NCI-H146 (cell line): ENCODE measurements around the gene CUX1.
"Not testable (repeated sequence)": the region's sequence is repeated elsewhere in the genome, so short reads cannot be mapped to it uniquely, and the experiment has no call there.

Experiments
- DNase-seq: peaks from one replicate; lab custom pipeline; 2025; lab: John Stamatoyannopoulos, UW

Gene CUX1

DNA sequence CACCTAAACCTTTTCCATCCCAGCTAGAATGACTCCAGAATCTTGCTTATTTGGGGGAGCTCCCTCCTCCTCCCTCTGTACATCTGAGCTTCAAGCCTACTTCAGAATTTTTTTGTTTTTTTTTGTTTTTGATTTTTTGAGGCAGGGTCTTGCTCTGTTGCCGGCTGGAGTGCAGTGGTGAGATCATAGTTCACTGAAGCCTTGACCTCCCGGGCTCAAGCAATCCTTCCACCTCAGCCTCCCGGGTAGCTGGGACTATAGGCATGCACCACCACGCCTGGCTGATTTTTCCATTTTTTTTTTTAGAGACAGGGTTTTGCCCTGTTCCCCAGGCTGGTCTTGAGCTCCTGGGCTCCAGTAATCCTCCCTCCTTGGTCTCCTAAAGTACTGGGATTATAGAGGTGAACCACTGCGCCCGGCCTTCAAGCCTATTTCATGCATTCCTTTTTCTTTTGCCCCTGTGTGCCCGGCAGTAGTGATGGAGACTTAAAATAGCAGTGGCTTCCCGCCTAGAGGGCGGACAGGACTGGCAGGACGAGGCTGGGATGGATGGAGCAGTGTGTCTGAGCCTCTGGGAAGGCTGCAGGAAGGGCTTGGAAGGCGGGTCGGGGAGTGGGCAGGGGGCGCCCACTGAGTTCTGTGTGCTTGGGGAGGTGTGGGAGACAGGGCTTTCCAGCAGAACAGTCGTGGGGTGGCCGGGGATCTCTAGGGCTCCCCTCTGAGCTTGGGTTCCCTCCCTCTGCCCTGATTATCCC is 8.8 kb downstream of the CUX1 start:
- DNase-seq = no peak

DNA sequence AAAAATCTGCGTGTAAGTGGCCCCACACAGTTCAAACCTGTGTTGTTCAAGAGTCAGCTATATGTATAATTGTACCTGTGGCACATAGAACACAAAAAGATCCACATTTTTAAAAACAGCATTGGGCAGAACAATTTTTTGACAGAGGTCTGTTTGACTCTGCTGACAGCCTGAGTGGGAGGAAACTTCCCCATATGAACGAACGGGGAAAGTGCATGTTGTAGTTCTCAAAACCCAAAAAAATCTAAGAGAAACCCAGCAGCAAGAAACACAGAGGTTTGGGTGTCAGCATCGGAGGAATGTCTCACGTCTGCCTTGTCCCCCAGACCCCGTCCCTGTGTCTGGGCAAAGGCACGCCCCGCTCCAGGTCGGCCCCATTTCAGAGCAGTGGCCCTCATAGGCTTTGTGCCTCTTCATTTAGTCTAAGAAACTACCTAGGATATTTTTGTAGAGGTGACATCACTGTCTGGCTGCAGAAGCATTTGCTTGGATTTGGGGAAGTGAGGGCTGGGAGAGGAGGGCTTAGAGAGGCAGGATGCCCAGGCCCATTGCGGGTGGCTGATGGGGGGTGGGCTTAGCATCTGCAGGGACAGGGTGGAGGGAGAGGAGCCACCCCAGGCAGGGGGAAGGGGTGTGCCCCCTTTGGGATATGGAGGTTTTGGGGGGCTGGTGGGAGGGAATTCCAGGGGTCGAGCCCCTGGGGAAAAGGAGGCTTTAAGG is 11.0 kb downstream of the CUX1 start:
- no peak for DNase-seq

DNA sequence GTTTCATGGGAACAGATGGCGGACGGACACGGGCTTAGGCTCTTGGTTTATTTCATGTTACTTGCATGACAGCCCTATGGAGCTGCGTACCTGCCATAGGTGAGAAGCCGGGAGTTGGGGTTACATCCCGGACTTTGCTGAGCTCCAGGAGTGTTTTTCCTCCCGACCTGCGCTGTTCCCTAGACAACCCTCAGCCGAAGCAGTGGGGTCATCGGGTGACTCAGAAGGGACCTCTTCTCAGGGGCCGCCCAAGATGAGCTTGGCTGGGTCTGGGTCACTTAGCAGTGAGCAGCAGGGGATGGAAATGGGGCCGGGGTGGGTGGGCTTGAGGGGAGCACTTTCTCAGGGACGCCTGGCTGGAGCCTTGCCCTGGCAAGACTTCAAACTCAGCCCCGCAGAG is 11.9 kb downstream of the CUX1 start:
- DNase-seq = no peak

DNA sequence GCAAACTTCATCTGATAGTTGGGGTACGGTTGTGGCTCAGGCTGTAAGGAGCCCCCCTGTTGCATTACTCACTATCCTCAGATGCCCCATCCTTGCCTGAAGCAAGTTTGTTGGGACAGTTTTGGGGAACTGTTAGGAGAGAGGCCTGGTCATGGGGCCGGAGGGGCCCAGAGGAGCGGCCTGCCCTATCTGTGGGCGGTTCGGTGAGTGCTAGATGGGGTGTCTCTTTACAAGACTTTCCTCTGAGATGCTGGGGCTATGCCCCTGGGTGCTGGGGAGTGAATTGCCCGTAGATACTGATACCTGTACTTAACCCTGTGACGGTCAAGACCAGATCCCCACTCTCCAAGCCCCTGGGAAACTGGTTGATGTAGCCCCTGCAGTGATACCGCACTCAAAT is 12.4 kb downstream of the CUX1 start:
- DNase-seq = no peak

DNA sequence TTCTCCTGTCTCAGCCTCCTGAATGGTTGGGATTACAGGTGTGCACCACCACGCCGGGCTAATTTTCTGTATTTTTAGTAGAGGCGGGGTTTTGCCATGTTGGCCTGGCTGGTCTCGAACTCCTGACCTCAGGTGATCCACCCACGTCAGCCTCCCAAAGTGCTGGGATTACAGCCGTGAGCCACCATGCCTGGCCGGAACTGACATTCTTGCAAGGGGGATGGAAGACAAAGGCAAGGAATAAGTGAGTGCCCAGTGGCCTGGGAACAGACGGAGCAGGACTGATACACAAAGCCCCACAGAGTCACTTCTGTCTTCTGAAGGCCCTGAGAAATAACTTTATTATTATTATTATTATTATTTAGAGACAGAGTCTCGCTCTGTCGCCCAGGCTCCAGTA is 14.0 kb downstream of the CUX1 start:
- not testable (repeated sequence) for DNase-seq

DNA sequence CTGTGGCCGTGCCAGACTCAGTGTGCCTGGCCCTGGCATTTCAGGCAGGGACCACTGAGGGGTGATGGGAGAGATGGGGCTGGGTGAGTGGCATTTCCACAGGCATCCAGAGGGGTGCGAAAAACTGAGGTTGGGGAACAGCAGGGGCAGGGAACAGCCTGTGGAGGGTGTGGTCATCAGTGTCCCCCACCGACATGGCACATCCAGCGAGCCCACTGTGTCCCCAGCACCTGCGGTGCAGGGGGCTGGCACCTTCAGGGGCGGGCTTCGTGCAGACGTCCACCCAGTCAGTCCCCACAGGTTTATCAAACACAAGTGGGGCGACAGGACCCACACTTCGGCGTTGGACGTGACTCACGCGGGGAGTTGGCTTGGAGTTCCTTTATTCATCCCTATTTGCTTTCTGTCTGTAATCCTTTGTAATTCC is 14.8 kb downstream of the CUX1 start:
- DNase-seq = no peak

DNA sequence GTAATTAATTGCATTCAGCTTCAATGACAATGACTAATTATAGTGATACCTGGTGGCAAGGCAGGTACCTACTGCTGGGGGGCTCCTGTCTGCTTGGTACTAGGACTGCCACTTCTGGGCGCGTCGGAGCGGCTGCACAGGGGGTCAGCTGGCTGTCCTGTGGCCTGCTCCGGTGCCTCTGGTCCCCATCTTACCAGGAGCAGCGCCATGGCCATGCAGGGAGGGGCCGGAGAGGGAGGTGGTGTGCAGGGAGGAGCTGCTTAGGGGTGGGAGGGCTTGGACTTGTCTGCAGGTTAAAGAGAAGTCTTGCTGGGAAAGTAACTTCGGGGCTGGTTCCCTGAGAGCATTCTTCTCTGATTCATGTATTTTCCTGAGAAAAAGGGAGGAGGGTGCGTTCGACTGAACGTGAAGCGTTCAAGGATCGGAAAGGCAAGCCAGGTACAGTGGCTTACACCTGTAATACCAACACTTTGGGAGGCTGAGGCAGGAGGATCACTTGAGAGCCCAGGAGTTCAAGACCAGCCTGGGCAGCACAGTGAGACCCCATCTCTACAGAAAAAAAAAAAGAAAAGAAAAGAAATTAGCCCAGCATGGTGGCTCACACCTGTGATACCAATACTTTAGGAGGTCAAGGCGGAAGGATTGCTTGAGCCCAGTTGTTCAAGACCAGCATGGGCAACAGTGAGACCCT is 15.4 kb downstream of the CUX1 start:
- DNase-seq = peak; percentile 15

DNA sequence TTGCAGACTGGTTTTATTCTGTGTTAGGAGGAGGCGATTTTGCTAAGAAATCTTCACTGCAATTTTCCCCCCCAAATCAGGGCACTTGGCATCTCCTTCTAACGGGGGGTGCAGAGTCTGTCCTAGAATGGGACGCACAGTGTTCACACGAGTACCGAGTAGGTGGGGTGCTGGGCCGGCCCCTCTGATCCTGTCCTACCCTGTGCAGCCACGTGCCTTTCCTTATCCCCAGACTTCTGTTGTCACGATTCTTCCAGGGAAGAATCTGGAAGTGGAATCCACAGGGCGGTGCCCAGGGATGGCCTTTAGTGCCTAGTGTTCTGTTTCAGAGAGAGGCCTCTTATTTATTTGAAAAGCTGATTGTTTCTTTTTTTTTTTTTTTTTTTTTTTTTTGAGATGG is 16.4 kb downstream of the CUX1 start:
- DNase-seq = no peak

DNA sequence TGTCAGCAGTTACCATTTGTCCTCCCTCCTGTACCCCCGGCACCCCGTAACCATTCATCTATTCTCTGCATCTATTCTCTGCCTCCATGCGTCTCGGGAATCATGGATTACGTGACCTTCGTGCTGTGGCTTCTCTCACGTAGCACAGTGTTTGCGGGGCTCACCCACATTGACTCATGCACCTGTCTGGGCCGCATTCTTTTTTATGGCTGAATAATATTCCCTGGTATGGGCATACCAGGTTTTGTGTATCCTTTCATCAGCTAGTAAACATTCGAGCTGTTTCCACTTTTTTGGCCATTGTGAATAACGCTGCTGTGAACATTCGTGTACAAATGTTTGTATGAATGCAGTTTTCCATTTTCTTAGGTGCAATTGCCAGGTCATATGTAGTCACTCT is 17.7 kb downstream of the CUX1 start:
- DNase-seq = no peak

DNA sequence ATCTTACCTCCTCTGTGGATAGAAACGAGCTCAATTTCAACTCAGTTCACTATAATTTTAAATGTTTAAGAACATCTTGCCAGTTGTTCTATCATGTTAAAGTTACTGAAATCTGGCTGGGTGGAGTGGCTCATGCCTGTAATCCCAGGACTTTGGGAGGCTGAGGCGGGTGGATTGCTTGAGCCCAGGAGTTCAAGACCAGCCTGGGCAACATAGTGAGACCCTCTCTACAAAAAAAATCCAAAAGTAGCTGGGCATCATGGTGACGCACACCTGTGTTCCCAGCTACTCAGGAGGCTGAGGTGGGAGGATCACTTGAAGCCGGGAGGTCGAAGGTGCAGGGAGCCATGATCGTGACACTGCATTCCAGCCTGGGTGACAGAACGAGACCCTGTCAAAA is 20.0 kb downstream of the CUX1 start:
- not testable (repeated sequence) for DNase-seq

DNA sequence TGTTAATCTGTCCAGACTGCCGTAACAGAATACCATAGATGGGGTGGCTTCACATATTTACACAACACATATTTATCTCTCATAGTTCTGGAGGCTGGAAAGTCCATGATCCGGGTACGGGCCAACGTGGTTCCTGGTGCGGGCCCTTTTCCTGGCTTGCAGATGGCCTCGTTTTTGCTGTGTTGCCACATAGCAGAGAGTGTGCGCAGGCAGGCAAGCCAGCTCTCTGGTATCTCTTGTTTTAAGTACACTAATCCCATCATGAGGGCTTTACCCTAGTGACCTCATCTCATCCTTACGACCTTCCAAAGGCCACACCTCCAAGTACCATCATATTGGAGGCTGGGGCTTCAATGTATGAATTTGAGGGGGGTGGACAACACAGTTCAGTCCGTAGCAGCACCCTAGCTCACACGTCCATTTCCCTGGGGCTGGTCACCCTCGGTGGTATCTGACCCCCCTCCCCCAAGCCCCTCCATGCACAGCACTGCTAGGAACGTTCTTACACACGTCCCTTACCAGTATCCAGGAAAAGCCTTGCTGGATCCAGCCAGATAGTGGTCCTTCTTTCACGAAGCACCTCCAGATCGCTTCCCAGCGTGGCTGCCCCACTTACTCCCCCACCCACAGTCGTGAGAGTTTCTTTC is 21.5 kb downstream of the CUX1 start:
- no peak for DNase-seq

DNA sequence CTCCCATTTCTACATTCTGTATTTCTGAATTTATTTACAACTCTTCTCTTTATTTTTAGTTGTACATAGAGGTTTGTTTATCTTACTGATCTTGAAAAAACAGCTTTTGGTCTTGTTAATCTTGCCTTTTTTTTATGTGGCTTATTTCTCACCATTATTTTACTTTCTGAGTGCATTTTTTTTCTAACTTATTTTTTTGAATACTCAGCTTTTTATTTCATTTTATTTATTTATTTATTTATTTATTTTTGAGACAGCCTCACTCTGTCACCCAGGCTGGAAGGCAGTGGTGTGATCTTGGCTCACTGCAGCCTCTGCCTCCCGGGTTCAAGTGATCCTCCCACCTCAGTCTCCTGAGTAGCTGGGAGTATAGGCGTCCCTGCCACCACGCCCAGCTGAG is 23.9 kb downstream of the CUX1 start:
- DNase-seq = no peak

DNA sequence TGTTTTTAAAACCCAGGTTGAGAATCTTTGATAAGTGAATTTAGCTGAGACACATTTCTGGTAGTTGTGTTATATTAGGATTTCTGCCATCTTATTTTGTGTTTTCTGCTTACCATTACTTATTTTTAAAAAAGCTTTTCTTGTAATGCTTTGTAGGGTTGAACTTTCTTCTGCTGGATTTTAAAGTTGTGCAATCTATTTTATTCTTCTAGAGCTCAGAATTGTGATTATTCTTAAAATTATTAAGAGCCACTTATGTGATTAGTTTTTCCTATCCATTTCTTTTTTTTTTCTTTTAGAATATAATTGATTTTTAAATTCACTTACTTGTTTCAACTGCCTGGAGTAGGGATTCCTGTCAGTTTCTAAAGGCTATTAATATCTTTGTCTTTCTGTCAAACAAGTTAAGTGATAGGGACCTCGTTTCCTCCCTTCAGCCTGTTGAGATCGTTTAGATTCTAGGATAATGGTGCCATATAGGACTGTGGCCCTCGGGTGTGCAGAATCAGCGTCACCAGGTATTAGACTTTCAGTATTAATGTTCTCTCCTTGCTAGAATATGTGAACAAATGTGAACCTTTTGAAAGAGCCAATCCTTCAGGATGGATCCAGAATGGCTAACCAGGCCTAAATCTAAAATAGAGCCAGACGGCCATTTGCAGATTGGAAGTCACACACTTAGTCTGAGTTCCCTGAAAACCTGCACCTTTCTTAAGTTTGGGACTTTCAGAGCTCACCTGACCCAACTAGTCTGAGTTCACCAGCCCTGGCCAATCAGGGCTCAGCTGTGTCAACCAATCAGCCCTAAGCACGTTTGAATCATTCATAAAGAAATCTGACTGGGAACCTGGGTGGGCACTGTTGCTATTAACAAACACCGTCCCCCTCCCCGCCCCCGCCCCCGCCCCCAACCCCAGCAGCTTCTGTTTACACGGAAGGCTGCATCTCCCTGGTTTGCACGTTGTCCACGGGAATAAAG is 26.2 kb downstream of the CUX1 start:
- DNase-seq = no peak

DNA sequence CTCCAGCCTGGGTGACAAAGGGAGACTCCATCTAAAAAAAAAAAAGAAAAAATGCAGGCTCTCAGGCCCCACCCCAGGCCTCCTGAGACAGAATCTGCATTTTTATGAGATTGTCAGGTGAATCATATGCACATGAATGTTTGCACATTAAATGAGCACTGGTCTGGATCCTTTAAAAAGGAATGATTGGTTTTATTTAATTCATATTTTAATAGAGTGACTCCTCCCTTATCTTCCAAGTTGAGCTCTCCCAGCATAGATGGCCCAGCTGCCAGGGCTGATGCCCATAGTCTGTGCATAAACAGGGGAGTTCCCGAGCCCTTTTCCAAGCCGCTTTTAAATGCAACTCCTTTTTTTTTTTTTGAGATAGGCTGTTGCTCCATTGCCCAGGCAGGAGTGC is 28.5 kb downstream of the CUX1 start:
- DNase-seq = no peak

DNA sequence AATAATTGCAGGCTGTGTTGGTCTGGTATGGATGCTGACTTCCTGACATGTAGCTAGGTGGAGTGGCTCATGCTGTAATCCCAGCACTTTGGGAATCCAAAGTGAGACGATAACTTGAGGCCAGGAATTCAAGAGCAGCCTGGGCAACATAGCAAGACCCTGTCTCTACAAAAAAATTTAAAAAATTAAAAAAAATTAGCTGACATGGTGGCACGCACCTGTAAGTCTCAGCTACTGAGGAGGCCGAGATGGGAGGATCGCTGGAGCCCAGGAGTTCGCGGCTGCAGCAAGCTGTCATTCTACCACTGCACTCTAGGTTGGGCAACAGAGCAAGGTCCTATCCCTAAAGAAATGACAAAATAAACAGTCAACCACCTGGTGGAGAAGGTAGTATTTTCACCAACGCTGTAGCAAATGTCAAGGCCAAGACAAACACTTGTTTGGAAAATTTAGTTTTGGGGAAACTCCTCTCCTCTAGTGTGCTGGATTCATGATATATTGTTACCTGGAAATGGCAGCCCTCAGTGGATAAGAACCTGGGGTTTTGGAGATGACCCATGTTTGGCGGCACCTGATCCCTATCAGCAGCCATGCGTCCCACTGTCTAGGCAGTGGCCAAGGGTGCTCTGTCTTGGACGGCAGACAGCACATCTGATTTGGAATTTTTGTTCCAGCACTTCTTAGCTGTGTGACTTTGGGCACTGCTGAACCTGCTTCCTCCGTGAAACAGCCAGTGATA is 29.5 kb downstream of the CUX1 start:
- DNase-seq = no peak

DNA sequence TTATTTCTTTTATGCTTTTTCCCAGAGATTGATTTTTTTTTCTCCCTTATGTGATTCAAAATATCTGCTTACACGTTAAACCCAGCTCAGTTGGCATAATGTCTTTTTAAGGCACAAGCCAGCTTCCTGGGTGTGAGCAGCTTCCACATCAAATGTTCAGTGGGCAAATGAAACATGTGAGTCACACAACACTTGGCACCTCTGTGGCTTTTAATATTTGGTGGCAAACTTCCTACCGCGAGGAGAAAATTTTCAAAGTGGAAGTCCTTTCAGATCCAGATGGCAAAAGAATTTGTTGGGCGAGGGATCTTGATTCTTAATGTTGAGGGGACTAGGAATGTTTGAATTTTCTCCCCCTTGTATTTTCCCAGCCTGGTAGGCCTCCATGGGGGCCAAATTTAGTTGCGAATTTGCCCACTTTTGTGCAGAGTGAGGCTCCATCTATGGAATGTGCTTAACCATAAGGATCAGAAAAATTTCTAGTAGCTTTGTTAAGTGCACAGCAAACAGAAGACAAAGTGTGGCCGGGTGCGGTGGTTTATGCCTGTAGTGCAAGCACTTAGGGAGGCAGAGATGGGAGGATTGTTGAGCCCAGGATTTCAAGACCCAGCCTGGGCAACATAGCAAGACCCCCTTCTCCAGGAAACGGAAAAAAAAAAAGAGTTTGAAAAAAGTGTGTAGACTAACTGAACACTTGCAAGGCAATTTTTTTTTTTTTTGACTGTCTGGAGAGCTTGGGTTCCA is 31.0 kb downstream of the CUX1 start:
- no peak for DNase-seq

DNA sequence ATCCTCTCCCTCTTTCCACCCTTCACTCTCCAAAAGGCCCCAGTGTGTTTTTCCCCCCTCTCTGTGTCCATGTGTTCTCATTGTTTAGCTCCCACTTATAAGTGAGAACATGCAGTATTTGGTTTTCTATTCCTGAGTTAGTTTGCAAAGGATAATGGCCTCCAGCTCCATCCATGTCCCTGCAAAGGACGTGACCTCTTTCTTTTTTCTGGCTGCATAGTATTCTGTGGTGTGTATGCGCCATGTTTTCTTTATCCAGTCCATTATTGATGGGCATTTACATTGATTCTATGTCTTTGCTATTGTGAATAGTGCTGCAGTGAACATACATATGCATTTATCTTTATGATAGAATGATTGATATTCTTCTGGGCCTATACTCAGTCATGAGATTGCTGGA is 31.9 kb downstream of the CUX1 start:
- DNase-seq = not testable (repeated sequence)

DNA sequence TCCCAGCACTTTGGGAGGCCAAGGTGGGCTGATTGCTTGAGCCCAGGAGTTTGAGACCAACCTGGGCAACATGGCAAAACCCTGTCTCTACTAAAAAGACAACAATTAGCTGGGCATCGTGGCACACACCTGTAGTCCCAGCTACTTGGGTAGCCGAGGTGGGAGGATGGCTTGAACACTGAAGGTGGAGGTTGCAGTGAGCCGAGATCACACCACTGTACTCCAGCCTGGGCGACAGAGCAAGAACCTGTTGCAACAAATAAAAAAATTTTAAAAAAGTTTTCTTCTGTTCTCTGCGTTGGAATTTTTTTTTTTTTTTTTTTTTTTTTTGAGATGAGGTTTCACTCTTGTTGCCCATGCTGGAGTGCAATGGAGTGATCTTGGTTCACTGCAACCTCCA is 34.9 kb downstream of the CUX1 start:
- DNase-seq = not testable (repeated sequence)

DNA sequence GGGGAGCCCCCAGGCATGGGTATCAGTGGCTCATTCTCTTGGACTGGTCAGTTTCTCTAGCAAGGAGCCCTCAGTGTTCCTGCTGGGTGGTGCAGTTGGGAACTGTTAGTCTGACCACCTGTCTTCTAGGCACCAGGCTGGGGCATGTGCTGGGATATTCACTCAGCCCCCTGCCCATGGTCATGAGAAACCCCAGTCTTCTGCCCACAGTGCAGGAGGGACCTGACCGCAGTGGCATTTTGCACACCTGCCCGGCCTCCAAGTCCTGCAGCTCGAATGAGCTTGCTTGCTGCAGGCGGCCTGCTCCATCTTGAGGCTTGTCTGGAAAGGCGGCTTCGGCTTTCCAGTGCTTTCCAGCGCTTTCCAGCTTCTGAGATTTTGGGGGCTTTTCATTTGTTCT is 36.3 kb downstream of the CUX1 start:
- DNase-seq = no peak
